ENCODE data around the gene XIST.
"Not testable (repeated sequence)": the region's sequence is repeated elsewhere in the genome, so short reads cannot be mapped to it uniquely, and the experiment has no call there.

Gene XIST

GRCh38 chrX:73825569-73825968, 26.9 kb downstream of the XIST start:
- no peaks in the 10 kb centered on the region for H3F3A ChIP-seq (ENCODE audit: insufficient read depth, low read length)
- no peak overlapping the region for H3K27ac ChIP-seq (ENCODE audit: low read depth, low read length, poor library complexity, severe bottlenecking)
- H3K79me2 ChIP-seq (ENCODE audit: insufficient read depth, low read length): no peaks in the 10 kb centered on the region
- H3K36me3 ChIP-seq (ENCODE audit: insufficient read depth, low read length): no peaks in the 10 kb centered on the region
- H3K9me3 ChIP-seq (ENCODE audit: low read length): no peaks in the 10 kb centered on the region
- no peak overlapping the region for H3K4me3 ChIP-seq (ENCODE audit: low read depth, low read length, poor library complexity, severe bottlenecking)
- TF ChIP-seq EZH2 (IDR thresholded peaks at IDR 0.05; ENCODE audit: borderline replicate concordance, low read length): no peak
- H4K20me1 ChIP-seq (ENCODE audit: insufficient read depth, low read length): no peaks in the 10 kb centered on the region
- H3K9me2 ChIP-seq (ENCODE audit: low read depth, low read length): no peaks in the 10 kb centered on the region
- H3K9ac ChIP-seq (ENCODE audit: low read length): no peak overlapping the region
- no peaks in the 10 kb centered on the region for H3K27me3 ChIP-seq (ENCODE audit: insufficient read depth, low read length)
- no peaks in the 10 kb centered on the region for H3K4me1 ChIP-seq (ENCODE audit: insufficient read depth, low read length, severe bottlenecking)
- H2AFZ ChIP-seq (ENCODE audit: low read length): no peak overlapping the region
- no peak overlapping the region for H3K4me2 ChIP-seq (ENCODE audit: low read length)

- H3K9me2 ChIP-seq (ENCODE audit: low read depth, low read length): no peaks in the 10 kb centered on the region
- no peaks in the 10 kb centered on the region for H3K36me3 ChIP-seq (ENCODE audit: insufficient read depth, low read length)
- no peak for TF ChIP-seq CTCF (IDR thresholded peaks at IDR 0.05; ENCODE audit: low read length)
- no peak for TF ChIP-seq EZH2 (IDR thresholded peaks at IDR 0.05; ENCODE audit: borderline replicate concordance, low read length)
- H3K4me3 ChIP-seq (ENCODE audit: low read depth, low read length, poor library complexity, severe bottlenecking): no peak overlapping the region
- no peaks in the 10 kb centered on the region for H3K4me1 ChIP-seq (ENCODE audit: insufficient read depth, low read length, severe bottlenecking)
- H3K9me3 ChIP-seq (ENCODE audit: low read length): no peaks in the 10 kb centered on the region
- H3K27me3 ChIP-seq (ENCODE audit: insufficient read depth, low read length): no peaks in the 10 kb centered on the region
- H4K20me1 ChIP-seq (ENCODE audit: insufficient read depth, low read length): no peaks in the 10 kb centered on the region
- no peaks in the 10 kb centered on the region for H3F3A ChIP-seq (ENCODE audit: insufficient read depth, low read length)
- no peaks in the 10 kb centered on the region for H3K79me2 ChIP-seq (ENCODE audit: insufficient read depth, low read length)
- H2AFZ ChIP-seq (ENCODE audit: low read length): no peak overlapping the region
- H3K4me2 ChIP-seq (ENCODE audit: low read length): no peak overlapping the region
- H3K27ac ChIP-seq (ENCODE audit: low read depth, low read length, poor library complexity, severe bottlenecking): no peak overlapping the region
- no peak overlapping the region for H3K9ac ChIP-seq (ENCODE audit: low read length)
Observed at GRCh38 chrX:73823473-73824004, 29.0 kb downstream of the XIST start.

GRCh38 chrX:73822775-73823174, 29.7 kb downstream of the XIST start:
- no peaks in the 10 kb centered on the region for H3K4me1 ChIP-seq (ENCODE audit: insufficient read depth, low read length, severe bottlenecking)
- no peak overlapping the region for H3K4me2 ChIP-seq (ENCODE audit: low read length)
- H3K27ac ChIP-seq (ENCODE audit: low read depth, low read length, poor library complexity, severe bottlenecking): no peak overlapping the region
- no peak overlapping the region for H3K4me3 ChIP-seq (ENCODE audit: low read depth, low read length, poor library complexity, severe bottlenecking)
- H4K20me1 ChIP-seq (ENCODE audit: insufficient read depth, low read length): no peaks in the 10 kb centered on the region
- no peaks in the 10 kb centered on the region for H3K9me2 ChIP-seq (ENCODE audit: low read depth, low read length)
- H3K36me3 ChIP-seq (ENCODE audit: insufficient read depth, low read length): no peaks in the 10 kb centered on the region
- no peak overlapping the region for H3K9ac ChIP-seq (ENCODE audit: low read length)
- H3K79me2 ChIP-seq (ENCODE audit: insufficient read depth, low read length): no peaks in the 10 kb centered on the region
- TF ChIP-seq EZH2 (IDR thresholded peaks at IDR 0.05; ENCODE audit: borderline replicate concordance, low read length) (no peak), CTCF (IDR thresholded peaks at IDR 0.05; ENCODE audit: low read length) (no peak)
- no peaks in the 10 kb centered on the region for H3K27me3 ChIP-seq (ENCODE audit: insufficient read depth, low read length)
- no peaks in the 10 kb centered on the region for H3F3A ChIP-seq (ENCODE audit: insufficient read depth, low read length)
- no peak overlapping the region for H2AFZ ChIP-seq (ENCODE audit: low read length)
- no peaks in the 10 kb centered on the region for H3K9me3 ChIP-seq (ENCODE audit: low read length)

- no peaks in the 10 kb centered on the region for H3F3A ChIP-seq (ENCODE audit: insufficient read depth, low read length)
- no peak overlapping the region for H3K4me3 ChIP-seq (ENCODE audit: low read depth, low read length, poor library complexity, severe bottlenecking)
- no peaks in the 10 kb centered on the region for H3K9me3 ChIP-seq (ENCODE audit: low read length)
- H4K20me1 ChIP-seq (ENCODE audit: insufficient read depth, low read length): no peaks in the 10 kb centered on the region
- no peak overlapping the region for H3K9ac ChIP-seq (ENCODE audit: low read length)
- H2AFZ ChIP-seq (ENCODE audit: low read length): no peak overlapping the region
- H3K27ac ChIP-seq (ENCODE audit: low read depth, low read length, poor library complexity, severe bottlenecking): no peak overlapping the region
- TF ChIP-seq CTCF (IDR thresholded peaks at IDR 0.05; ENCODE audit: low read length) (no peak), EZH2 (IDR thresholded peaks at IDR 0.05; ENCODE audit: borderline replicate concordance, low read length) (no peak)
- H3K4me1 ChIP-seq (ENCODE audit: insufficient read depth, low read length, severe bottlenecking): no peaks in the 10 kb centered on the region
- no peaks in the 10 kb centered on the region for H3K79me2 ChIP-seq (ENCODE audit: insufficient read depth, low read length)
- no peaks in the 10 kb centered on the region for H3K27me3 ChIP-seq (ENCODE audit: insufficient read depth, low read length)
- no peaks in the 10 kb centered on the region for H3K9me2 ChIP-seq (ENCODE audit: low read depth, low read length)
- H3K4me2 ChIP-seq (ENCODE audit: low read length): no peak overlapping the region
- H3K36me3 ChIP-seq (ENCODE audit: insufficient read depth, low read length): no peaks in the 10 kb centered on the region
Observed at GRCh38 chrX:73821921-73822559, 30.5 kb downstream of the XIST start.

GRCh38 chrX:73819864-73820558, 32.5 kb downstream of the XIST start:
- H2AFZ ChIP-seq (ENCODE audit: low read length): not testable (repeated sequence)

More at GRCh38 chrX:73819864-73820558, 32.5 kb downstream of the XIST start:
- not testable (repeated sequence) for H3K79me2 ChIP-seq (ENCODE audit: insufficient read depth, low read length); H4K20me1 ChIP-seq (ENCODE audit: insufficient read depth, low read length); H3K9me3 ChIP-seq (ENCODE audit: low read length); H3K9ac ChIP-seq (ENCODE audit: low read length); H3K4me2 ChIP-seq (ENCODE audit: low read length); H3F3A ChIP-seq (ENCODE audit: insufficient read depth, low read length); H3K27ac ChIP-seq (ENCODE audit: low read depth, low read length, poor library complexity, severe bottlenecking); H3K9me2 ChIP-seq (ENCODE audit: low read depth, low read length); H3K4me3 ChIP-seq (ENCODE audit: low read depth, low read length, poor library complexity, severe bottlenecking); H3K4me1 ChIP-seq (ENCODE audit: insufficient read depth, low read length, severe bottlenecking); H3K36me3 ChIP-seq (ENCODE audit: insufficient read depth, low read length); H3K27me3 ChIP-seq (ENCODE audit: insufficient read depth, low read length)

All from OCI-LY1 (cell line).